ENCODE measurements around the gene LRIG3. TPM values are rescaled to one million over a fixed set of nuclear protein-coding genes. Genes with fewer than 3 reads are reported as not detected.
"Not testable (repeated sequence)": the region's sequence is repeated elsewhere in the genome, so short reads cannot be mapped to it uniquely, and the experiment has no call there.

Gene LRIG3
- total RNA-seq, 1 experiment from 2014 or later, result 150 TPM

GRCh38 chr12:58880639-58881038, 39.7 kb downstream of the LRIG3 start:
- Histone ChIP-seq H3K4me1 (peaks cover 21% of the 10 kb centered on the region), H3K27me3 (no peaks in the 10 kb centered on the region), H3K36me3 (peaks cover 89% of the 10 kb centered on the region), H3K9me3 (replicated peaks) (no peaks in the 10 kb centered on the region), H3K4me3 (no peak overlapping the region), H3K27ac (no peak overlapping the region)
- no peak for DNase-seq

- H3K27me3 ChIP-seq, result no peaks in the 10 kb centered on the region
- H3K4me1 ChIP-seq, result peaks cover 21% of the 10 kb centered on the region
- DNase-seq, result peak; percentile 96
- no peak overlapping the region for H3K4me3 ChIP-seq
- H3K27ac ChIP-seq, result no peak overlapping the region; the same call in 1 of the 2 replicates
- peaks cover 91% of the 10 kb centered on the region for H3K36me3 ChIP-seq
- H3K9me3 ChIP-seq (replicated peaks), result no peaks in the 10 kb centered on the region
Measured at GRCh38 chr12:58877243-58877743, 43.0 kb downstream of the LRIG3 start.

GRCh38 chr12:58873496-58873895, 46.8 kb downstream of the LRIG3 start:
- Histone ChIP-seq H3K4me3 (no peak overlapping the region), H3K27me3 (no peaks in the 10 kb centered on the region), H3K4me1 (peaks cover 20% of the 10 kb centered on the region), H3K27ac (no peak overlapping the region), H3K36me3 (peaks cover 95% of the 10 kb centered on the region), H3K9me3 (replicated peaks) (no peaks in the 10 kb centered on the region)
- DNase-seq, result peak; percentile 38 to 41

DNA sequence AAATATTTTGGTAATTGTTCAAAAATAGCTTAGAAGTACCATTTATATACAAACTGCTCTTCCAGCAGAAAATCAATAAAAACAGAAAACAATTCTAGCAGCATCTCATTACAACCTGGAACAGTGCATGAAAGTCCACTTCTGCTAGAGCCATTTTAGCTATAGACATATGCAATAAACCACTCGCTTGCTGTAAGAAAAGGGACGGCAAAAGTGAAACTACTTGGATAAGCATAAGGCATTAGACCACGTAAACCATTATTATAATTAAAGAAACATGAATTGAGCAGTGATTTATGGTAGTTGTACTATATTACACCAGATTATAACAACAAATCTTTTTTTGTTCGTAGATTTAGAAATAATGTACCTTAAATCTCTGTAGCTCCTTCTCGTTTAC, 48.7 kb downstream of the LRIG3 start:
- no peaks in the 10 kb centered on the region for H3K27me3 ChIP-seq
- DNase-seq, result no peak
- no peak overlapping the region for H3K27ac ChIP-seq
- peaks cover 4% of the 10 kb centered on the region; the same call in 1 of the 2 replicates for H3K9me3 ChIP-seq (replicated peaks)
- no peak overlapping the region for H3K4me3 ChIP-seq
- peaks cover 97% of the 10 kb centered on the region for H3K36me3 ChIP-seq
- H3K4me1 ChIP-seq, result peaks cover 12% of the 10 kb centered on the region

DNA sequence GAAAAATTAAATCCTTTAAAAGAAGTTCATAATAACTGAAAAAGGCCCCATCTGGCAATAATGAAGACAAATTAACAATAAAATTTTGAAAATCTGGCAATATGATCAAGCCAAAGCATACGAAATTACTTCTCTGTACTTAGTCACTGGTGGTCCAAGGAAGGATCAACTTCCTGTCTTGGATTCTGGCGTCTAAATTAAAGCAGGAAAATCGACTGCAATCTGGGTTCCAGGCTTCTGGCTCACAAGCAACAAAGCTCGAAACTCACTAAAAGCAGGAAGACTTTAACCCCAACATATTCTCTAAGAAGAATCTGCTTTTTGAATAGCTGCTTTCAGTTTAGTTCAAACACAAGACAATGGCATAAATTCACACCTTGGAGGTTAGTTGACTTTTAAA, 49.7 kb downstream of the LRIG3 start:
- peaks cover 4% of the 10 kb centered on the region; the same call in 1 of the 2 replicates for H3K9me3 ChIP-seq (replicated peaks)
- H3K27me3 ChIP-seq, result no peaks in the 10 kb centered on the region
- H3K4me3 ChIP-seq, result no peak overlapping the region
- H3K36me3 ChIP-seq, result peaks cover 93% of the 10 kb centered on the region
- no peak overlapping the region for H3K27ac ChIP-seq
- H3K4me1 ChIP-seq, result peaks cover 11% of the 10 kb centered on the region
- no peak for DNase-seq

GRCh38 chr12:58860788-58861240, 59.5 kb downstream of the LRIG3 start:
- peaks cover 5% of the 10 kb centered on the region for H3K36me3 ChIP-seq
- no peak overlapping the region for H3K4me3 ChIP-seq
- no peaks in the 10 kb centered on the region for H3K4me1 ChIP-seq
- H3K27ac ChIP-seq, result no peak overlapping the region
- DNase-seq, result no peak
- H3K9me3 ChIP-seq (replicated peaks), result no peaks in the 10 kb centered on the region
- H3K27me3 ChIP-seq, result no peaks in the 10 kb centered on the region

DNA sequence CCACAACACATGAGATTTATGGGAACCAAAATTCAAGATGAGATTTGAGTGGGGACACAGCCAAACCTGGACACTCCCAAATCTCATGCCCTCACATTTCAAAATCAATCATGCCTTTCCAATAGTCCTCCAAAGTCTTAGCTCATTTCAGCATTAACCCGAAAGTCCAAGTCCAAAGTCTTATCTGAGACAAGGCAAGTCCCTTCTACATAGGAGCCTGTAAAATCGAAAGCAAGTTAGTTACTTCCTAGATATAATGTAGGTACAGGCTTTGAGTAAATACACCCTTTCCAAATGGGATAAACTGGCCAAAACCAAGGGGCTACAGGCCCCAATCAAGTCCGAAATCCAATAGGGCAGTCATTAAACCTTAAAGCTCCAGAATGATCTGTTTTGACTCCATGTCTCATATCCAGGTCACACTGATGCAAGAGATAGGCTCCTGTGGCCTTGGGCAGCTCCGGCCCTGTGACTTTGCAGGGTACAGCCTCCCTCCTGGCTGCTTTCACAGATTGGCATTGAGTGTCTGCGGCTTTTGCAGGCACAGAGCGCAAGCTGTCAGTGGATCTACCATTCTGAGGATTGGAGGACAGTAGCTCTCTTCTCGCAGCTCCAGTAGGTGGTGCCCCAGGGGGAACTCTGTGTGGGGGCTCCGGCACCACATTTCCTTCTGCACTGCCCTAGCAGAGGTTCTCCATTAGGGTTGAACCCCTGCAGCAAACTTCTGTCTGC, 60.1 kb downstream of the LRIG3 start:
- no peak overlapping the region for H3K27ac ChIP-seq
- no peaks in the 10 kb centered on the region for H3K9me3 ChIP-seq (replicated peaks)
- H3K27me3 ChIP-seq, result no peaks in the 10 kb centered on the region

GRCh38 chr12:58858030-58858429, 62.3 kb downstream of the LRIG3 start:
- Histone ChIP-seq H3K27ac (no peak overlapping the region), H3K4me1 (no peaks in the 10 kb centered on the region), H3K27me3 (no peaks in the 10 kb centered on the region), H3K4me3 (no peak overlapping the region), H3K36me3 (no peaks in the 10 kb centered on the region), H3K9me3 (replicated peaks) (no peaks in the 10 kb centered on the region)
- no peak for DNase-seq

More for the DNA sequence above, 60.1 kb downstream of the LRIG3 start:
- Histone ChIP-seq H3K4me1 (no peaks in the 10 kb centered on the region), H3K4me3 (no peak overlapping the region), H3K36me3 (peaks cover 5% of the 10 kb centered on the region)
- no peak for DNase-seq

DNA sequence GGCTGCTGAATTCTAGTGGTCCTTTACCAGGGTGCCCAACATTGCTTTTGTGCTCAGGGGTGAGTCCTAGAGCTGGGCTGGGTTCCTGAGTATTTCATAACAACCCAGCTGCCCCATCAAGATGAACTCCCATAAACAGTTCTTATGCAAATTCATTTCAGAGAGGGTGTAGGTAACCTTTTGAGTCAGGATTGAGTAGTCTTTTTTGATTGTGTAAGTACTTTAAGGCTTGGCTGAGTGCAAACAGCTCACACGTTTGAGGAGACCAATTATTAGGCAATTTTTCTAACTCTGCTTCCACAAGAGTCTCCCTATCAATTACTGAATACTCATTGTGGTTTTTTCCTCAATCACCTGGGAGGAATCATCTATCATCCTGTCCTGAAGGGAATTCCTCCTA, 63.1 kb downstream of the LRIG3 start:
- DNase-seq; H3K4me1 ChIP-seq; H3K27me3 ChIP-seq; H3K9me3 ChIP-seq (replicated peaks); H3K27ac ChIP-seq; H3K4me3 ChIP-seq; H3K36me3 ChIP-seq: not testable (repeated sequence)

DNA sequence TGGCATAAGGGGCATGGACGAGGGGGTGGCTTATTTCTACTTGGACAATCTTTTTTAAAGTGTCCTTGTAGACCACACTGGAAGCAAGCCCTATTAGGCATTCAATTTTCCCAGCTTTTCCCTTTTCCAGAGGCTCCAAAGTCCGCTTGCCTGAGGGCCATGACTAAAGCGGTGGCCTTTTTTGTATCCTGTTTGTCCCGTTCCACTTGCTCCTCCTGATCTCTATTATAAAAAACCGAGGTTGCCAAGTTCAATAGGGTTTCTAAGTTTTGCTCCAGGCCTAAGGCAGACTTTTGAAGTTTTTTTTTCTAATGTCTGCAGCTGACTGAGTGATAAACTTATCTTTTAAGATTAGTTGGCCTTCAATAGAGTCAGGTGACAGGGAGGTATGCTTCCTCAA, 64.7 kb downstream of the LRIG3 start:
- not testable (repeated sequence) for H3K4me3 ChIP-seq; H3K27me3 ChIP-seq; H3K4me1 ChIP-seq; H3K36me3 ChIP-seq; H3K9me3 ChIP-seq (replicated peaks); DNase-seq; H3K27ac ChIP-seq

DNA sequence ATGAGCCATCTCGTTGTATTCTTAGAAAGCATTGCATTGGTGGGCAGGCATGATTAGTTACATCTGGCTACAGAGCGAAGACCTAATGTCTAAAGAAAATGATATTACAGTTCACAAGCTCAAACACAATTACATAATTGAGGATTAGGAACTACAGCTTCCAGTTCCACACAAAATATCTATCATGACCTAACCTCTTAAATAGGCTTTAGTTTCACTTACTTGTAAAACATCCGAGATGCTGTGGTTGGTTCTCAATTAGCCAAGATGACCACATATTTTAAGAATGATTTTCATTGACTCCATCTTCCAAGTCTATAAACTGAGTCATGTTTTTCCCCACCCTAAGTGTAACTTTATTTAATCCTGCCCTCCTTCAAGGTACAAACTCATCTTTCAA, 69.5 kb downstream of the LRIG3 start:
- Histone ChIP-seq H3K27me3 (no peaks in the 10 kb centered on the region), H3K9me3 (replicated peaks) (no peaks in the 10 kb centered on the region; the same call in 1 of the 2 replicates), H3K4me1 (peaks cover 14% of the 10 kb centered on the region), H3K4me3 (no peak overlapping the region), H3K36me3 (no peaks in the 10 kb centered on the region), H3K27ac (no peak overlapping the region)
- DNase-seq, result no peak

GRCh38 chr12:58847901-58848600, 72.3 kb downstream of the LRIG3 start:
- Histone ChIP-seq H3K27ac (no peak overlapping the region), H3K36me3 (no peaks in the 10 kb centered on the region), H3K4me3 (no peak overlapping the region), H3K9me3 (replicated peaks) (no peaks in the 10 kb centered on the region; the same call in 1 of the 2 replicates), H3K27me3 (no peaks in the 10 kb centered on the region), H3K4me1 (peaks cover 14% of the 10 kb centered on the region)
- DNase-seq, result peak; percentile 14 to 37

DNA sequence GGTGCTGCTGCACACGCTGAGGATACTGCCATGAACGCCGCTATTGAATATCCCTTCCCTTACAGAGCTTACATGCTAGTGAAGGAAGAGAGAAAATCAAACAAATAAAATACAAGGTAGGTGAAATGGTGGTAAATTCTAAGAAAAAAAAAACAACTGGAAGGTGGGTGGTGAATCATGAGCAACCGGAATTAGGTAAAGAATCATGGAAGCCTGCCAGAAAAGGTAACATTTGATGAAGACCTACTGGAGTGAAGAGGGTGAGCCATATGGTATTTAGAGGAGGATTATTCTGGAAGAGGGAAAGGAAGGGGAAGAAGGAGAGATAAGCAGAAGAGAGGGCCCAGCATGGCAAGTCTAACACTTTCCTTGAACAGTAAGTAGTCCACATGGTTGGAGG, 76.1 kb downstream of the LRIG3 start:
- no peak for DNase-seq
- peaks cover 14% of the 10 kb centered on the region for H3K4me1 ChIP-seq
- H3K36me3 ChIP-seq, result no peaks in the 10 kb centered on the region
- no peak overlapping the region for H3K4me3 ChIP-seq
- no peaks in the 10 kb centered on the region; the same call in 1 of the 2 replicates for H3K9me3 ChIP-seq (replicated peaks)
- H3K27ac ChIP-seq, result no peak overlapping the region
- H3K27me3 ChIP-seq, result no peaks in the 10 kb centered on the region

GRCh38 chr12:58841058-58841798, 79.1 kb downstream of the LRIG3 start:
- Histone ChIP-seq H3K4me3 (no peak overlapping the region), H3K4me1 (no peaks in the 10 kb centered on the region), H3K9me3 (replicated peaks) (no peaks in the 10 kb centered on the region), H3K27me3 (no peaks in the 10 kb centered on the region), H3K27ac (no peak overlapping the region), H3K36me3 (no peaks in the 10 kb centered on the region)
- no peak for DNase-seq

GRCh38 chr12:58833853-58834252, 86.5 kb downstream of the LRIG3 start:
- no peak overlapping the region for H3K4me3 ChIP-seq
- DNase-seq, result no peak
- 0 out of 2 replicates have a peak, but pooled peaks cover 6% of the 10 kb centered on the region for H3K4me1 ChIP-seq
- no peaks in the 10 kb centered on the region for H3K9me3 ChIP-seq (replicated peaks)
- no peak overlapping the region for H3K27ac ChIP-seq
- H3K36me3 ChIP-seq, result no peaks in the 10 kb centered on the region
- no peaks in the 10 kb centered on the region for H3K27me3 ChIP-seq
